Trophoblast cell (in vitro differentiated cells and primary cell): ENCODE data around the gene OR56A3.

ENCODE experiments used
- DNase-seq, 2 donors: peaks; one replicate each; pipeline ENCODE4 v3.0.0-alpha.2; 2016
- H2AFZ ChIP-seq: 2 replicates; pipeline ENCODE4 v1.6.1; 2013; ENCODE audit warnings: low read length, moderate library complexity, mild to moderate bottlenecking; ENCODE audit not compliant: insufficient read depth, poor library complexity
- H2AK5ac ChIP-seq: 2 replicates; pipeline ENCODE4 v1.6.1; 2013; ENCODE audit warnings: mild to moderate bottlenecking, low read length
- H2BK120ac ChIP-seq: 2 replicates; pipeline ENCODE4 v1.6.1; 2013; ENCODE audit warnings: low read length, mild to moderate bottlenecking, moderate library complexity; ENCODE audit not compliant: insufficient read depth, poor library complexity
- H2BK12ac ChIP-seq: 2 replicates; pipeline ENCODE4 v1.6.1; 2013; ENCODE audit warnings: mild to moderate bottlenecking, low read length, moderate library complexity
- H2BK5ac ChIP-seq: 2 replicates; pipeline ENCODE4 v1.6.1; 2013; ENCODE audit warnings: low read length, low read depth, moderate library complexity, mild to moderate bottlenecking; ENCODE audit not compliant: poor library complexity
- H3K14ac ChIP-seq: 2 replicates; pipeline ENCODE4 v1.6.1; 2013; ENCODE audit warnings: mild to moderate bottlenecking, low read length
- H3K18ac ChIP-seq: 2 replicates; pipeline ENCODE4 v1.6.1; 2013; ENCODE audit warnings: mild to moderate bottlenecking, low read length
- H3K23ac ChIP-seq: 2 replicates; pipeline ENCODE4 v1.6.1; 2013; ENCODE audit warnings: low read length
- H3K27ac ChIP-seq: 2 replicates; pipeline ENCODE4 v1.5.1; 2013; ENCODE audit warnings: low read depth, mild to moderate bottlenecking, inconsistent platforms, low read length, moderate library complexity
- H3K27me3 ChIP-seq: 2 replicates; pipeline ENCODE4 v1.6.1; 2013; ENCODE audit warnings: inconsistent platforms, mild to moderate bottlenecking, low read length, moderate library complexity; ENCODE audit not compliant: insufficient read depth
- H3K36me3 ChIP-seq, 2 experiments: 1 replicate in 1 of 2; 2 replicates in 1 of 2; pipeline ENCODE4 v1.6.1; 2013; ENCODE audit warnings: low read length in 2 of 2, mild to moderate bottlenecking in 2 of 2, moderate library complexity in 1 of 2; ENCODE audit not compliant: insufficient read depth in 2 of 2, control insufficient read depth in 1 of 2
- H3K4ac ChIP-seq: 2 replicates; pipeline ENCODE4 v1.6.1; 2013; ENCODE audit warnings: low read depth, mild to moderate bottlenecking, low read length, moderate library complexity
- H3K4me1 ChIP-seq, 2 experiments: 1 replicate in 1 of 2; 2 replicates in 1 of 2; pipeline ENCODE4 v1.6.1; 2013; ENCODE audit warnings: low read length in 2 of 2, mild to moderate bottlenecking in 2 of 2, moderate library complexity in 1 of 2; ENCODE audit not compliant: insufficient read depth in 2 of 2, control insufficient read depth in 1 of 2
- H3K4me2 ChIP-seq: 2 replicates; pipeline ENCODE4 v1.6.1; 2013; ENCODE audit warnings: inconsistent platforms, mild to moderate bottlenecking, low read length, moderate library complexity
- H3K4me3 ChIP-seq: 2 replicates; pipeline ENCODE4 v1.5.1; 2013; ENCODE audit warnings: mild to moderate bottlenecking, low read depth, low read length, inconsistent platforms
- H3K79me1 ChIP-seq: one replicate; pipeline ENCODE4 v1.6.1; 2013; ENCODE audit warnings: low read length
- H3K79me2 ChIP-seq: 2 replicates; pipeline ENCODE4 v1.6.1; 2013; ENCODE audit warnings: low read length, mild to moderate bottlenecking; ENCODE audit not compliant: control insufficient read depth, insufficient read depth, poor library complexity
- H3K9ac ChIP-seq: 2 replicates; pipeline ENCODE4 v1.6.1; 2013; ENCODE audit warnings: mild to moderate bottlenecking, low read length
- H3K9me3 ChIP-seq: 2 replicates; pipeline ENCODE4 v1.6.1; 2013; ENCODE audit warnings: low read depth, mild to moderate bottlenecking, control low read depth, inconsistent platforms, low read length; ENCODE audit not compliant: insufficient read depth
- H4K12ac ChIP-seq: 2 replicates; pipeline ENCODE4 v1.6.1; 2013; ENCODE audit warnings: low read depth, mild to moderate bottlenecking, low read length, moderate library complexity
- H4K8ac ChIP-seq: 2 replicates; pipeline ENCODE4 v1.6.1; 2013; ENCODE audit warnings: low read depth, mild to moderate bottlenecking, low read length, moderate library complexity
- H4K91ac ChIP-seq: one replicate; pipeline ENCODE4 v1.6.1; 2013; ENCODE audit warnings: low read depth, mild to moderate bottlenecking, low read length, moderate library complexity
- WGBS: extraction: QIAGEN DNeasy Blood & Tissue Kit; methylation state at CpG from one replicate; pipeline ENCODE4 v1.1.7; 2013; ENCODE audit warnings: missing lambda C conversion rate; ENCODE audit not compliant: insufficient read length, insufficient coverage; ENCODE audit errors: extremely low coverage; 5-methylcytosine and 5-hydroxymethylcytosine counted together

OR56A3 gene

DNA sequence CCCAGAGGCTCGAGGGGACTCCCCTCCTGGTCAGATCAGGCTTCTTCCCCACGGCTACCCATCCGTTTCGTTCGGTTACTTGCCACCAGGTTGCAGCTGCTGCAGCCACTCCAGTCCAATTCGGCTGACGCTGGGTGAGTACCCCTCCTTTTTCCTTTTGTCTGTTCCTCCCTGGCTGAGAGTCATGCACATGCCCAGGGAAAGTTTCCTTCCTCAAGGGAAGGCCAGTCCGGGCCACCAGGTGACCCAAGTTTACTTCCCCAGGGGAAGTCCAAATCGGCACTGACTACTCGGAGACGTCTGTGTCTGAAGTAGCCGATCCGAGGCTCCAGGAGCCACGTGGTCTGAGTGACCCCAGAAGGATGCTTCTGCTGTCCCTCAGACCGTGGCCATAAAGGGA lies 13.2 kb upstream of the OR56A3 start:
- no peak overlapping the region for H3K4me3 ChIP-seq
- H2AK5ac ChIP-seq, result no peak overlapping the region
- WGBS, result no CpG with 5 or more reads among the region's 15 CpGs

DNA sequence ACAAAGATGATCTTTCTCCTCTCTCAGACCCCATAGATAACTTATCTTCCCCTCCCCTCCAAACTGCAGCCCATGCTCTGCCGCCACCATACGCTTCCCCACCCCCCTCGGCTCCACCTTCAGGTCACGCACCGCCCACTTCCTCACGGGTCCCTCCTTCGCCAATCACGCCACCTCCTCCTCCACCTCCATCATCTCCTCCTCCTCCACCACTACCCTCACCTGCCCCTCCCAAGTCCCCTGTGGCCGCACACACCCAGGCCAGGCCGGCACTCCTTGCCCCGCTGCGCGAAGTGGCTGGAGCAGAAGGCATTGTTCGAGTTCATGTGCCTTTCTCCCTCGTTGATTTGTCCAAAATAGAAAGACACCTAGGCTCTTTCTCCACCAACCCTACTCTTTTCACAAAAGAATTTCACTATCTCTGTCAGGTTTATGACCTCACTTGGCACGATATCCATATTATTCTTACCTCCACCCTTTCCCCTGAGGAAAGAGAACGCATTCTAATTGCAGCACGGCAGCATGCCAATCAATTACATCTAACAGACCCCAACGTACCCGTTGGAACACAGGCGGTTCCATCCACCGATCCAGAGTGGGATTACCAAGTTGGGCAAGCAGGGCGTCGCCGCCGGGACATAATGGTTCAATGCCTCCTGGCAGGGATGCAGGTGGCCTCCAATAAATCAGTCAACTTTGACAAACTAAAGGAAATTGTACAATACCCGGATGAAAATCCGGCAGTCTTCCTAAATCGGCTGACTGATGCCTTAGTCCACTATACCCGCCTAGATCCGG lies 12.3 kb upstream of the OR56A3 start:
- no peak overlapping the region for H3K4me2 ChIP-seq
- H4K8ac ChIP-seq, result no peak overlapping the region
- H3K4me1 ChIP-seq, result no peaks in the 10 kb centered on the region
- H3K23ac ChIP-seq, result no peak overlapping the region
- no peak overlapping the region for H2BK12ac ChIP-seq
- no peak overlapping the region for H3K18ac ChIP-seq
- H4K91ac ChIP-seq, result no peak overlapping the region
- H4K12ac ChIP-seq, result no peak overlapping the region
- H3K9me3 ChIP-seq, result peaks cover 10% of the 10 kb centered on the region
- no peaks in the 10 kb centered on the region for H3K36me3 ChIP-seq
- no peak for DNase-seq
- H3K14ac ChIP-seq, result no peak overlapping the region
- no peak overlapping the region for H3K9ac ChIP-seq
- H2BK120ac ChIP-seq, result no peak overlapping the region
- H3K4me3 ChIP-seq, result no peak overlapping the region
- no peaks in the 10 kb centered on the region for H3K79me2 ChIP-seq
- no peak overlapping the region for H2BK5ac ChIP-seq
- H3K27ac ChIP-seq, result no peak overlapping the region
- H2AK5ac ChIP-seq, result no peak overlapping the region
- no CpG with 5 or more reads among the region's 31 CpGs for WGBS
- no peak overlapping the region for H3K4ac ChIP-seq
- no peaks in the 10 kb centered on the region for H3K27me3 ChIP-seq
- H3K79me1 ChIP-seq, result no peaks in the 10 kb centered on the region
- no peak overlapping the region for H2AFZ ChIP-seq

More for the DNA sequence above, 13.2 kb upstream of the OR56A3 start:
- Histone ChIP-seq H3K27me3 (no peaks in the 10 kb centered on the region), H3K36me3 (no peaks in the 10 kb centered on the region), H3K4me2 (no peak overlapping the region), H3K18ac (no peak overlapping the region), H3K79me2 (no peaks in the 10 kb centered on the region), H2BK5ac (no peak overlapping the region), H4K12ac (no peak overlapping the region), H3K79me1 (no peaks in the 10 kb centered on the region), H4K8ac (no peak overlapping the region), H3K23ac (no peak overlapping the region), H3K4ac (no peak overlapping the region), H2BK12ac (no peak overlapping the region), H3K9ac (no peak overlapping the region), H3K14ac (no peak overlapping the region), H3K9me3 (peaks cover 10% of the 10 kb centered on the region), H4K91ac (no peak overlapping the region), H2AFZ (no peak overlapping the region), H3K27ac (no peak overlapping the region), H3K4me1 (no peaks in the 10 kb centered on the region), H2BK120ac (no peak overlapping the region)
- no peak for DNase-seq

DNA sequence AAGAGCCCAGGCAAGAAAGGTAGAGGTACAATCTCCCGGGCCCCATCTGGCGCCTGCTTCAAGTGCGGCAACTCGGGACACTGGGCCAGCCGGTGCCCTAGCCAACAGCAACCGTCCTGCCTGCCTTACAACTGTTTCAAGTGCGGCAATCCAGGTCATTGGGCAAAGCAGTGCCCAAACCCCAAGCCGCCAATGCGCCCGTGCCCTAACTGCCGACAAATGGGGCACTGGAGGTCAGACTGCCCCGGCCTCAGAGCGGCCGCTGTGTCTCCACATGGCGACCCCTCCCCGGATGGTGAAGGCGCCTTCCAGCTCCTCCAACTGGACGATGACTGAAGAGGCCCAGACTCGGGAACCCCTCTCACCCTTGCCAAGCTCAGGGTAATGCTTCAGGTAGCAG lies 11.4 kb upstream of the OR56A3 start:
- Histone ChIP-seq H3K14ac (no peak overlapping the region), H4K12ac (no peak overlapping the region), H3K4me3 (no peak overlapping the region), H3K79me1 (no peaks in the 10 kb centered on the region), H2BK120ac (no peak overlapping the region), H3K79me2 (no peaks in the 10 kb centered on the region), H3K4me2 (no peak overlapping the region), H3K27ac (no peak overlapping the region), H4K91ac (no peak overlapping the region), H2BK5ac (no peak overlapping the region), H3K18ac (no peak overlapping the region), H3K4ac (no peak overlapping the region), H2BK12ac (no peak overlapping the region), H2AFZ (no peak overlapping the region), H4K8ac (no peak overlapping the region), H3K27me3 (no peaks in the 10 kb centered on the region), H3K9me3 (peaks cover 12% of the 10 kb centered on the region), H2AK5ac (no peak overlapping the region), H3K23ac (no peak overlapping the region), H3K9ac (no peak overlapping the region), H3K36me3 (no peaks in the 10 kb centered on the region), H3K4me1 (no peaks in the 10 kb centered on the region)
- no peak for DNase-seq
- no CpG with 5 or more reads among the region's 19 CpGs for WGBS

DNA sequence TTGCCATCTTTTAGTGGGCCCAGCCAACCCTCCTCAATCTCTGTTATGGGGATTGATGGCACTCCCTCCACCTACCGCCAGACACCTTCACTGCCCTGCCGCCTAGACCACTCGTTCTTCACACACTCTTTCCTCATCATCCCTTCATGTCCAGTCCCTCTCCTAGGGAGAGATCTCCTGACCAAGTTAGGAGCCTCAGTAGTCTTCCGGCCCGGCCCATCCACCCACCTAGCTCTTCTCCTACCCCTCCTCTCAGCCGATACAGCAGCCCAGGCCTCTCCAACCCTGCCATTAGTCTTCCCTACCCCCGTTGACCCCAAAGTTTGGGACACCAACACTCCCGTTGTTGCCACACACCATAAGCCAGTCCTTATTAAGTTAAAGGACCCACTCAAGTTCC lies 11.0 kb upstream of the OR56A3 start:
- Histone ChIP-seq H3K4me3 (no peak overlapping the region), H3K9me3 (peaks cover 12% of the 10 kb centered on the region), H2BK5ac (no peak overlapping the region), H3K4ac (no peak overlapping the region), H3K18ac (no peak overlapping the region), H3K79me2 (no peaks in the 10 kb centered on the region), H3K36me3 (no peaks in the 10 kb centered on the region), H2AFZ (no peak overlapping the region), H4K12ac (no peak overlapping the region), H4K8ac (no peak overlapping the region), H2AK5ac (no peak overlapping the region), H3K27ac (no peak overlapping the region), H3K4me1 (no peaks in the 10 kb centered on the region), H4K91ac (no peak overlapping the region), H2BK120ac (no peak overlapping the region), H3K9ac (no peak overlapping the region), H3K23ac (no peak overlapping the region), H3K79me1 (no peaks in the 10 kb centered on the region), H3K4me2 (no peak overlapping the region), H3K14ac (no peak overlapping the region), H3K27me3 (no peaks in the 10 kb centered on the region), H2BK12ac (no peak overlapping the region)
- no peak for DNase-seq
- no CpG with 5 or more reads among the region's 8 CpGs for WGBS
